Mucosa of rectum (tissue), 2 donors: Measurements from ENCODE around the gene TBX1.

ENCODE experiments used
- H3K27ac ChIP-seq, 2 donors: one replicate each; pipeline ENCODE4 v1.7.0; 2013; ENCODE audit warnings: inconsistent platforms in 2 of 2, low read depth in 2 of 2, low read length in 2 of 2
- H3K27me3 ChIP-seq, 2 donors: one replicate each; pipeline ENCODE4 v1.7.0; 2013; ENCODE audit warnings: low read length in 2 of 2; ENCODE audit not compliant: control insufficient read depth in 2 of 2, insufficient read depth in 2 of 2
- H3K36me3 ChIP-seq, 2 donors: one replicate each; pipeline ENCODE4 v1.7.0; 2013; ENCODE audit warnings: low read length in 2 of 2; ENCODE audit not compliant: control insufficient read depth in 2 of 2, insufficient read depth in 2 of 2
- H3K4me1 ChIP-seq, 2 donors: one replicate each; pipeline ENCODE4 v1.7.0; 2013; ENCODE audit warnings: low read length in 2 of 2, mild to moderate bottlenecking in 1 of 2; ENCODE audit not compliant: control insufficient read depth in 2 of 2, insufficient read depth in 2 of 2
- H3K4me3 ChIP-seq, 2 donors: one replicate each; pipeline ENCODE4 v1.7.0; 2013; ENCODE audit warnings: low read length in 2 of 2
- H3K9ac ChIP-seq, 2 donors: one replicate each; pipeline ENCODE4 v1.7.0; 2013; ENCODE audit warnings: low read length in 2 of 2, low read depth in 1 of 2, mild to moderate bottlenecking in 1 of 2
- H3K9me3 ChIP-seq, 2 donors: one replicate each; pipeline ENCODE4 v1.7.0; 2013; ENCODE audit warnings: low read length in 2 of 2; ENCODE audit not compliant: control insufficient read depth in 2 of 2
- donor health status: healthy.
- donor health status: Normal muscosa, but diverticular disease.

TBX1 gene

DNA sequence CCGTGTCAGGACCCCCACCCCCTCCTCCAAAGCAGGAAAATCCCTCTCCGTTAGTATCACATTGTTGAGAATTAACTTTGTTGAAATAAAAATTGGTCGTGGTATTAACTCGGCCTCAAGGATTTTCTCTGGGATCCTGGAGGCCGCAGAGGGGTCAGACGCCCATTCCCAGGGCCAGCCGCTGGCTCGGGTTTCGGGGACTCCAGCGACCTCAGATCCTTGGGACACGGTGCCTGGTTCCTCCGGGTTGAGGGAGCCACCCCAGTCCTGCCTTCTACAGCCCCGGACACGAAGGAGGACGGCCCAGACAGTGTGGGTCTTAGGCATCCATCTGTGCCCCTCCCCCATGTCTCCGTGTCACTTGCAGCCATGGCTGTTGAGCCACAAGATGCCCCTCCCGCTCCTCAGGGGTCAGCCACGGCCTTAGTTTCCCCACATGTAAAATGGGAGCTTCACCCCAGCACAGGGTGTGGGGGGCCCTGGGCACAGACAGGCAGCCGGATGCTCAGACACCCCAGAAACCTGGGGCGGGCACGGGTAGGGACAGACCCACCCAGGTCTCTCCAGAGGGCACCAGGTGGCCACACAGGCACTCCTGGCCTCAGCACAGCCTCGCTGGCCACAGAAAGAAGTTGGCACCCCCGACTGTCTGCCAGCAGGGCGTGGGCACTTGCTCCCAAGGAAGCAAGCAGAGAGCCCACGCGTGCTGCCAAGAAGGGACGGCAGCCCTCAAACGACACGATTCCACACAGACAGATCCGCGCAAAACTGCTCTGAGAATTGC is 21.7 kb upstream of the TBX1 start:
- no peak overlapping the region for H3K9ac ChIP-seq
- H3K4me1 ChIP-seq = no peaks in the 10 kb centered on the region
- H3K27me3 ChIP-seq = peaks cover 0 to 3% of the 10 kb centered on the region in 2 donors

DNA sequence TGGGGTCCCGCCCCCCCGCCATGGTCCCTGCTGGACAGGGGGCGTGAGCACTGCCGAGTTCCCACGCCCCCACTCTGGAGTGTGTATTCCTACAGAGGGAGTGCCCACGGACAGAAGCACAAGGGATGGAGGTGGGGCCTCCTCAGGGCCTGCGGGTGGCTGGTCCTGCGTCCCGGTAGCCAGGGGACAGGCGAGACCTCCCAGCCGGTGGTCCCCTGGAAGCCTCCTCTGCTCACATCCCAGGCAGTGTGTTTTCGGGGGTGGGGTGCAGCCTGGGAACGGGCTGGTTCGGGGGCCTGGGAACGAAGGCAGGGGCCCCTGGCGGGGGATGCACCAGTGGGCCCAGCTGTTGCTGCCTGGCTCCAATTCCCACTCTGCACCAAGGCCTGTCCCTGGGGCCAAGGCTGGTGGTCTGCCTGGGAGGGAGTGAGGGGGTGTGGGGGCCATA is 21.1 kb upstream of the TBX1 start:
- Histone ChIP-seq H3K36me3 (no peaks in the 10 kb centered on the region), H3K4me1 (no peaks in the 10 kb centered on the region), H3K9me3 (no peaks in the 10 kb centered on the region), H3K4me3 (no peak overlapping the region), H3K27ac (no peak overlapping the region), H3K9ac (no peak overlapping the region), H3K27me3 (peaks cover 0 to 3% of the 10 kb centered on the region in 2 donors)

More for the DNA sequence above, 21.7 kb upstream of the TBX1 start:
- H3K36me3 ChIP-seq = no peaks in the 10 kb centered on the region
- no peak overlapping the region for H3K4me3 ChIP-seq
- H3K9me3 ChIP-seq = no peaks in the 10 kb centered on the region
- no peak overlapping the region for H3K27ac ChIP-seq

DNA sequence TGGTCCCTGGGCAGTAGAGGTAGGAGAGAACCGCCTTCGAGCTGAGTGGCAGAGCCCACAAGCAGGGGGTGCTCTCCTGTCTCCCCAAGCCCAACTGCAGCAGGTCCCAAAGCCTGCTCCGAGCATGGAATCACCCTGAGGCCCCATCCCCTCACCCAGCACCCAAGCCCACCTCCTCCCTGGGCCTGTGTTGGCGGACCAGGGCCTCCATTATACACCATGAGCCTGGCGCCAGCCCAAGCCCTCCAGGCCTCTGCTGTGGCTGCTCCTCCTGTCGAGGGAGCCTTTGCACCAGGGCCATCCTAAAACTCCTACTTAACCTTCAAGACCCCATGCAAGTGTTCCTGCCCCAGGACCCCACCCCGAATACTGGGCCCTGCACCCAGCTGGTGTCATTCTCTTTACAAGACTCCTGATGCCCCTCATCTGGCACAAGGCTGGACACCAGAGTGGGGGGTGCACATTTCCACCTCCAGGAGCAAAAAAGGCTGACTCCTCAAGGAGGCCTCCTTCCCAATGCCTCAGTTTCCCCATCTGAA is 20.6 kb upstream of the TBX1 start:
- H3K27ac ChIP-seq = no peak overlapping the region

DNA sequence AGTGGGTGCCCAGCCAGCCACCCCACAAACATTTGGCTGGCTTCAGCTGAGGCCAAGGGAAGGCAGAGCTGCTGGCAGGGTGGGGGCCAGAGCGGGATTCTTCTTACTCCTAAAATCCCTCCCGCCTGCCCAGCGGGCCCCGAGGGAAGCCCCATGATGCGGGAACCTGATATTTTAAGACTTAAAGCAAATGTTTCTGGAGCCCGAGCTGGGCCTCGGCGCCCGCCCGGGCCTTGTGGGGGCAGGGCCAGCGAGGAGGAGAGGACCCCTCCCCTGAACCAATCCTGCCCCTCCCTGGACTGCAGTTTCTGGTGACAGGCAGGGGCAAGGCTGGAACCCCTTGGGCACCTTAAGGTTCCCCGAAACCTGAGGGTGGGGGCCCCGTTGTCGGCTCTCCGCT is 20.0 kb upstream of the TBX1 start:
- no peaks in the 10 kb centered on the region for H3K36me3 ChIP-seq
- H3K9ac ChIP-seq = no peak overlapping the region
- H3K4me3 ChIP-seq = no peak overlapping the region
- H3K9me3 ChIP-seq = no peaks in the 10 kb centered on the region
- no peak overlapping the region for H3K27ac ChIP-seq
- H3K4me1 ChIP-seq = no peaks in the 10 kb centered on the region
- peaks cover 0 to 3% of the 10 kb centered on the region in 2 donors for H3K27me3 ChIP-seq

More for the DNA sequence above, 20.6 kb upstream of the TBX1 start:
- no peaks in the 10 kb centered on the region for H3K9me3 ChIP-seq
- no peak overlapping the region for H3K9ac ChIP-seq
- H3K36me3 ChIP-seq = no peaks in the 10 kb centered on the region
- H3K27me3 ChIP-seq = peaks cover 0 to 3% of the 10 kb centered on the region in 2 donors
- no peak overlapping the region for H3K4me3 ChIP-seq
- no peaks in the 10 kb centered on the region for H3K4me1 ChIP-seq

- Histone ChIP-seq H3K4me3 (no peak overlapping the region), H3K27ac (no peak overlapping the region), H3K9ac (no peak overlapping the region), H3K36me3 (no peaks in the 10 kb centered on the region), H3K4me1 (no peaks in the 10 kb centered on the region), H3K27me3 (peaks cover 0 to 3% of the 10 kb centered on the region in 2 donors), H3K9me3 (no peaks in the 10 kb centered on the region)
These were observed 19.5 kb upstream of the TBX1 start for GRCh38 chr22:19741053-19741452.

DNA sequence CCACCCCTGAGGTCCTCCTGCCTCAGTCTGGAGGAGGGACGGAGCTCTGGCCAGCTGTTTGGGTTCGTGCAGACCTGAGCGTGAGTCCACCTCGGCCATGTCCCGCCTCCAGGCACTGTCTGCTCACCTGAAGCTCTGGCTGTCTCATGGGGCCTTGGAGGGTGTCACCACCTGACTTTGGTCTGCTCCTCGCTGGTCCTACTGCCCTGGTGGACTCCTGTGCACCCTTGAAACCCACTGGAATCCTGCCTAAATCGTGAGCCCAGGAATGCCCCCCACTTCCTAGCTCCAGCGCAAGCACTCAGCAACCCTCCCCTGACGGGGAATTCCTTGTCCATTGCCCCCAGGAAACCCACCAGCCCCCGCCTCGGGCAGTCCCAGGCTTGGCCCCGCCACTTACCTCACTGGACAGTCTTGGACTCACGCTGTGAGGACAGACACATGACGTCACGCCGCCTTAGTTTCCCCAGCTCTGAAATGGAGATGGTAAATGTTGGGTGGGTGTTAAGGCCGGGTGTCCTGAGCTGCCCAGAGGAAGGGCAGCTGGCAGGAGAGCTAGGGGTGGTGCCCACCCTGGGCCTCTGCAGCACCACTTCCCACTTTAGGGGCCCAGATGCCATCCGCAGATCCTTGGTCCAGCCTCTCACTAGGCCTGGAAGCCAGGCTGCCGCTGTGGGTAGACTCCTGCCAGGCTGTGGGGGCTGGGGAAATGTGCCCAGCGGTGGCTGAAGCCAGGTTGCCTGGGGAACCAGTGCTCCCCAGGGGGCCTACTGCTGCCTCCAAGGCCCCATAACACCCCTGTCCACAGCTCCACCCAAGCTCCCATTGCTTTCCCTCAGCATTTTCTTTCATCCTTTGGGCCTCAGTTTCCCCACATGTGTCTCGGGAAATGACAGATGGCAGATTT is 18.2 kb upstream of the TBX1 start:
- Histone ChIP-seq H3K9me3 (no peaks in the 10 kb centered on the region), H3K4me3 (no peak overlapping the region), H3K4me1 (no peaks in the 10 kb centered on the region), H3K27me3 (peaks cover 0 to 3% of the 10 kb centered on the region in 2 donors), H3K36me3 (no peaks in the 10 kb centered on the region), H3K9ac (no peak overlapping the region), H3K27ac (no peak overlapping the region)

GRCh38 chr22:19743081-19743480 is 17.5 kb upstream of the TBX1 start:
- H3K27ac ChIP-seq = no peak overlapping the region
- no peaks in the 10 kb centered on the region for H3K9me3 ChIP-seq
- H3K27me3 ChIP-seq = peaks cover 0 to 3% of the 10 kb centered on the region in 2 donors
- H3K4me1 ChIP-seq = no peaks in the 10 kb centered on the region
- H3K4me3 ChIP-seq = no peak overlapping the region
- H3K9ac ChIP-seq = no peak overlapping the region
- H3K36me3 ChIP-seq = no peaks in the 10 kb centered on the region

- H3K4me3 ChIP-seq = no peak overlapping the region
- no peak overlapping the region for H3K27ac ChIP-seq
- H3K9ac ChIP-seq = no peak overlapping the region
- H3K36me3 ChIP-seq = no peaks in the 10 kb centered on the region
- H3K27me3 ChIP-seq = peaks cover 3 to 7% of the 10 kb centered on the region in 2 donors
- no peaks in the 10 kb centered on the region for H3K9me3 ChIP-seq
- no peaks in the 10 kb centered on the region for H3K4me1 ChIP-seq
These were observed 16.9 kb upstream of the TBX1 start for GRCh38 chr22:19743651-19744050.

GRCh38 chr22:19744350-19745006 is 16.1 kb upstream of the TBX1 start:
- no peak overlapping the region for H3K4me3 ChIP-seq
- no peak overlapping the region for H3K9ac ChIP-seq
- no peaks in the 10 kb centered on the region for H3K9me3 ChIP-seq
- H3K27me3 ChIP-seq = peaks cover 6 to 9% of the 10 kb centered on the region in 2 donors
- no peaks in the 10 kb centered on the region for H3K4me1 ChIP-seq
- no peaks in the 10 kb centered on the region for H3K36me3 ChIP-seq
- H3K27ac ChIP-seq = no peak overlapping the region
